GM18520 (cell line): ENCODE results near the gene TWIST2.

Experiments used
- ATAC-seq: cut with Tn5 transposase; IDR thresholded peaks from one replicate; pipeline ENCODE4 v1.9.1; 2021; ENCODE audit not compliant: unreplicated experiment

TWIST2 gene

GRCh38 chr2:238916176-238916874 is 68.4 kb downstream of the TWIST2 start:
- no peak for ATAC-seq

GRCh38 chr2:238916875-238917590 is 69.1 kb downstream of the TWIST2 start:
- no peak for ATAC-seq

- ATAC-seq, result no peak
Measured at GRCh38 chr2:238919307-238919706, 71.4 kb downstream of the TWIST2 start.

GRCh38 chr2:238920053-238920452 is 72.2 kb downstream of the TWIST2 start:
- no peak for ATAC-seq

- no peak for ATAC-seq
Measured at GRCh38 chr2:238920601-238921001, 72.7 kb downstream of the TWIST2 start.

- no peak for ATAC-seq
Measured at GRCh38 chr2:238921259-238921658, 73.4 kb downstream of the TWIST2 start.

- ATAC-seq, result no peak
Measured at GRCh38 chr2:238921681-238922319, 73.9 kb downstream of the TWIST2 start.

GRCh38 chr2:238922435-238922834 is 74.5 kb downstream of the TWIST2 start:
- no peak for ATAC-seq

GRCh38 chr2:238924032-238924431 is 76.1 kb downstream of the TWIST2 start:
- ATAC-seq, result no peak

GRCh38 chr2:238924796-238925195 is 76.9 kb downstream of the TWIST2 start:
- ATAC-seq, result no peak

- no peak for ATAC-seq
Measured at GRCh38 chr2:238925281-238925680, 77.4 kb downstream of the TWIST2 start.

GRCh38 chr2:238925816-238926521 is 78.1 kb downstream of the TWIST2 start:
- no peak for ATAC-seq

GRCh38 chr2:238926761-238927611 is 79.1 kb downstream of the TWIST2 start:
- ATAC-seq, result no peak

GRCh38 chr2:238927746-238928519 is 80.0 kb downstream of the TWIST2 start:
- ATAC-seq, result no peak

GRCh38 chr2:238928520-238929241 is 80.8 kb downstream of the TWIST2 start:
- no peak for ATAC-seq

GRCh38 chr2:238929242-238930081 is 81.6 kb downstream of the TWIST2 start:
- ATAC-seq, result no peak

GRCh38 chr2:238930216-238930615 is 82.3 kb downstream of the TWIST2 start:
- no peak for ATAC-seq
